ENCODE data around the gene ALK.

DNA sequence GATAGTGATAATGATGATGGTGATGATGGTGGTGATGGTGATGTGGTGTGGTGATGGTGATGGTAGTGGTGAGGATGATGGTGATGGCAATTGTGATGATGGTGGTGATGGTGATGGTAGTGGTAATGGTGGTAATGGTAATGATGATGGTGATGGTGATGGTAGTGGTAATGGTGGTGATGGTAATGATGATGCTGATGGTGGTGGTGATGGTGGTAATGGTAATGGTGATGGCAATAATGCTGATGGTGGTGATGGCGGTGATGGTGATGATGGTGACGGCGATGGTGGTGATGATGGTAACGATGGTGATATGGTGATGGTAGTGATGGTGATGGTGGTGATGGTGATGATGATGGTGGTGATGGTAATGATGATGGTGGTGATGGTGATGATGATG is 45.0 kb downstream of the ALK start:
- TF ChIP-seq CTCF (conservative IDR thresholded peaks at IDR 0.05; ENCODE audit: low read depth in 2 of 2) (no peak), EZH2 (IDR thresholded peaks at IDR 0.05; ENCODE audit: low read depth, unreplicated experiment) (no peak), POLR2AphosphoS5 (IDR thresholded peaks at IDR 0.05; ENCODE audit: low read depth) (no peak), REST (IDR thresholded peaks at IDR 0.05; ENCODE audit: unreplicated experiment) (no peak), ZNF331 (CRISPR knock-in tag; IDR thresholded peaks at IDR 0.05; ENCODE audit: low read depth) (no peak), EZH2phosphoT487 (IDR thresholded peaks at IDR 0.05; ENCODE audit: unreplicated experiment) (no peak), STAT1 (IDR thresholded peaks at IDR 0.05; ENCODE audit: unreplicated experiment) (no peak), NANOG (IDR thresholded peaks at IDR 0.05; ENCODE audit: borderline replicate concordance) (no peak), CREB1 (CRISPR knock-in tag; IDR thresholded peaks at IDR 0.05; ENCODE audit: low read depth) (no peak)
